RKO (cell line): ENCODE measurements around the gene CTNNA3.

Source experiments
- DNase-seq: peaks from one replicate; pipeline ENCODE4 v3.0.0-alpha.2; 2016; ENCODE audit warnings: low spot score

The CTNNA3 gene

GRCh38 chr10:66535439-66535838 is 1160.6 kb downstream of the CTNNA3 start:
- DNase-seq, result no peak

GRCh38 chr10:66534866-66535265 is 1161.1 kb downstream of the CTNNA3 start:
- DNase-seq, result no peak

GRCh38 chr10:66521506-66521905 is 1174.5 kb downstream of the CTNNA3 start:
- no peak for DNase-seq

GRCh38 chr10:66519616-66520015 is 1176.4 kb downstream of the CTNNA3 start:
- no peak for DNase-seq

GRCh38 chr10:66514666-66515065 is 1181.3 kb downstream of the CTNNA3 start:
- no peak for DNase-seq

- no peak for DNase-seq
Measured at GRCh38 chr10:66513504-66513903, 1182.5 kb downstream of the CTNNA3 start.

GRCh38 chr10:66505003-66505657 is 1190.9 kb downstream of the CTNNA3 start:
- no peak for DNase-seq

- no peak for DNase-seq
Measured at GRCh38 chr10:66501356-66501755, 1194.6 kb downstream of the CTNNA3 start.

GRCh38 chr10:66483966-66484365 is 1212.0 kb downstream of the CTNNA3 start:
- no peak for DNase-seq

- no peak for DNase-seq
Measured at GRCh38 chr10:66472156-66472555, 1223.8 kb downstream of the CTNNA3 start.

GRCh38 chr10:66467042-66467441 is 1229.0 kb downstream of the CTNNA3 start:
- no peak for DNase-seq

- DNase-seq, result no peak
Measured at GRCh38 chr10:66466622-66467021, 1229.4 kb downstream of the CTNNA3 start.

- DNase-seq, result no peak
Measured at GRCh38 chr10:66463611-66464010, 1232.4 kb downstream of the CTNNA3 start.

GRCh38 chr10:66457629-66458028 is 1238.4 kb downstream of the CTNNA3 start:
- no peak for DNase-seq

- DNase-seq, result peak; percentile 3
Measured at GRCh38 chr10:66455304-66455703, 1240.7 kb downstream of the CTNNA3 start.

GRCh38 chr10:66440568-66440967 is 1255.4 kb downstream of the CTNNA3 start:
- DNase-seq, result no peak

- no peak for DNase-seq
Measured at GRCh38 chr10:66414943-66415342, 1281.1 kb downstream of the CTNNA3 start.

GRCh38 chr10:66405566-66405965 is 1290.4 kb downstream of the CTNNA3 start:
- no peak for DNase-seq

GRCh38 chr10:66398669-66399068 is 1297.3 kb downstream of the CTNNA3 start:
- DNase-seq, result no peak

GRCh38 chr10:66394342-66395063 is 1301.5 kb downstream of the CTNNA3 start:
- DNase-seq, result no peak

- no peak for DNase-seq
Measured at GRCh38 chr10:66390926-66391325, 1305.1 kb downstream of the CTNNA3 start.

GRCh38 chr10:66381045-66381444 is 1315.0 kb downstream of the CTNNA3 start:
- DNase-seq, result no peak

GRCh38 chr10:66378117-66378876 is 1317.7 kb downstream of the CTNNA3 start:
- DNase-seq, result no peak
